K562 (cell line): ENCODE results near the gene NLRP4. TPM values are rescaled to one million over a fixed set of nuclear protein-coding genes. Genes with fewer than 3 reads are reported as not detected.

Experiments
- ATAC-seq: fragments of 200-7000 bp; cut with Tn5 transposase; 3 replicates; pipeline ENCODE4 v1.9.1; 2020; ENCODE audit warnings: moderate library complexity
- BruUV-seq: library from RNA; stranded (reverse); fragments of 400-500 nt; replicated peaks from 2 replicates; lab custom pipeline; 2021; lab: Mats Ljungman, UMichigan
- CTCF ChIA-PET: fragments of 300-600 bp; formaldehyde crosslinking; extraction: SDS; loops from one replicate; lab custom pipeline; 2021; ENCODE audit warnings: low intra/inter-chr PET ratio; lab: Yijun Ruan, JAX
- POLR2A ChIA-PET: fragments of 300-600, 350-650 bp; sonication (Branson Sonifier 250); formaldehyde crosslinking; extraction: SDS; loops from one replicate; lab custom pipeline; 2021; ENCODE audit warnings: antibody characterized with exemption, inconsistent platforms; lab: Yijun Ruan, JAX
- DNase-seq, 4 experiments: peaks; one replicate each; pipeline versions ENCODE4 v3.0.0 to v3.0.0-alpha.2; 2011 to 2018; ENCODE audit warnings: low spot score in 3 of 4, mixed read lengths in 3 of 4; ENCODE audit errors: extremely low read depth in 1 of 4
- FAIRE-seq: peaks from 2 replicates; lab custom pipeline; 2011; peaks lifted over from hg19 to GRCh38; lab: Jason Lieb, UNC
- H2AFZ ChIP-seq: 2 replicates; pipeline ENCODE4 v1.6.0; 2011; ENCODE audit warnings: low read depth, low read length, control low read depth, inconsistent platforms
- H3K27ac ChIP-seq: fragments of 200-600 bp; 3 replicates; pipeline ENCODE4 v1.8.0; 2011; ENCODE audit warnings: low read depth, mild to moderate bottlenecking, control low read depth, inconsistent platforms, low read length, moderate library complexity, mixed read lengths; ENCODE audit errors: extremely low read depth
- H3K27me3 ChIP-seq, 2 experiments: fragments of 300-600 bp in 1 of 2; 2 replicates in 1 of 2; 3 replicates in 1 of 2; pipeline versions ENCODE4 v1.6.0 to v1.8.0; 2011; ENCODE audit warnings: inconsistent platforms in 2 of 2, low read length in 2 of 2, mild to moderate bottlenecking in 1 of 2, mixed read lengths in 1 of 2, moderate library complexity in 1 of 2; ENCODE audit not compliant: control insufficient read depth in 2 of 2, insufficient read depth in 2 of 2
- H3K36me3 ChIP-seq: fragments of 300-600 bp; 3 replicates; pipeline ENCODE4 v1.8.0; 2011; ENCODE audit warnings: mild to moderate bottlenecking, low read length, inconsistent platforms; ENCODE audit not compliant: control insufficient read depth, insufficient read depth
- H3K4me1 ChIP-seq, 2 experiments: fragments of 200-600 bp in 1 of 2; replicated peaks in 1 of 2; 2 replicates in 1 of 2; 3 replicates in 1 of 2; pipeline versions ENCODE4 v1.5.1 to v1.8.0; 2011; ENCODE audit warnings: inconsistent platforms in 2 of 2, low read length in 2 of 2, mild to moderate bottlenecking in 1 of 2, mixed read lengths in 1 of 2, moderate library complexity in 1 of 2; ENCODE audit not compliant: control insufficient read depth in 2 of 2, insufficient read depth in 2 of 2
- H3K4me2 ChIP-seq: 2 replicates; pipeline ENCODE4 v1.6.1; 2011; ENCODE audit warnings: low read length, control low read depth, inconsistent platforms, mixed read lengths; ENCODE audit not compliant: insufficient read depth
- H3K4me3 ChIP-seq: fragments of 200-600 bp; sonication (generic), shearing (Covaris generic); 2 replicates; pipeline ENCODE4 v1.5.1; 2016; ENCODE audit warnings: control low read depth, inconsistent platforms
- H3K79me2 ChIP-seq: fragments of 200-600 bp; 3 replicates; pipeline ENCODE4 v1.8.0; 2011; ENCODE audit warnings: low read length, inconsistent platforms; ENCODE audit not compliant: control insufficient read depth, insufficient read depth
- H3K9ac ChIP-seq, 2 experiments: 2 replicates each; pipeline versions ENCODE4 v1.6.0 to v1.6.1; 2011; ENCODE audit warnings: low read depth in 2 of 2, low read length in 2 of 2, control low read depth in 1 of 2, inconsistent platforms in 1 of 2, mild to moderate bottlenecking in 1 of 2, mixed read lengths in 1 of 2; ENCODE audit not compliant: insufficient read depth in 1 of 2
- H3K9me1 ChIP-seq: one replicate; pipeline ENCODE4 v1.6.0; 2011; ENCODE audit warnings: inconsistent platforms, mild to moderate bottlenecking, low read length, moderate library complexity; ENCODE audit not compliant: control insufficient read depth, insufficient read depth
- H3K9me3 ChIP-seq: replicated peaks from 2 replicates; pipeline ENCODE4 v1.5.1; 2011; ENCODE audit warnings: low read depth, low read length, inconsistent platforms; ENCODE audit not compliant: control insufficient read depth, insufficient read depth
- H4K20me1 ChIP-seq: replicated peaks from 2 replicates; pipeline ENCODE4 v1.6.1; 2011; ENCODE audit warnings: low read length, inconsistent platforms, mixed read lengths; ENCODE audit not compliant: control insufficient read depth, insufficient read depth
- CBX5 ChIP-seq: IDR thresholded peaks from 2 replicates; pipeline ENCODE4 v1.6.1; 2014; ENCODE audit warnings: low read depth, borderline replicate concordance
- IFI16 ChIP-seq: fragments of 250-450 bp; sonication (Bioruptor Pico); IDR thresholded peaks from 2 replicates; pipeline ENCODE4 v2.1.2; 2022; ENCODE audit warnings: mild to moderate bottlenecking, inconsistent platforms
- NR4A1 ChIP-seq, 2 experiments: fragments of 250-450 bp in 1 of 2; fragments of 450-650 bp in 1 of 2; sonication (Bioruptor Pico) in 1 of 2; IDR thresholded peaks; 2 replicates each; pipeline versions ENCODE4 v1.4.0 to v1.6.1; 2016 to 2020; ENCODE audit warnings: mild to moderate bottlenecking in 2 of 2, missing compliant biosample characterization in 1 of 2, missing genetic modification characterization in 1 of 2, moderate library complexity in 1 of 2
- PTRF ChIP-seq: fragments of 450-650 bp; IDR thresholded peaks from 2 replicates; pipeline ENCODE4 v1.6.1; 2016; ENCODE audit warnings: mild to moderate bottlenecking, missing genetic modification characterization, missing compliant biosample characterization
- SOX6 ChIP-seq: fragments of 450-650 bp; IDR thresholded peaks from 2 replicates; pipeline ENCODE4 v1.6.1; 2014; ENCODE audit warnings: mild to moderate bottlenecking
- SRSF7 ChIP-seq: fragments of 200-400 bp; formaldehyde crosslinking; optimal IDR thresholded peaks from 2 replicates; pipeline ENCODE3; 2017; ENCODE audit warnings: mild to moderate bottlenecking, low read depth, low read length
- WGBS: fragments of 100-300 bp; shearing (Covaris generic); methylation state at CpG from one replicate; pipeline ENCODE4 v1.1.6; 2016; ENCODE audit warnings: low coverage, mixed read lengths; ENCODE audit not compliant: insufficient coverage; ENCODE audit errors: missing lambda C conversion rate; 5-methylcytosine and 5-hydroxymethylcytosine counted together
- in situ Hi-C: fragments of 300-500 bp; cut with MboI; formaldehyde crosslinking; loops from 4 replicates; pipeline ENCODE4 v1.15.0; 2018; ENCODE audit warnings: inconsistent platforms, mixed read lengths
- intact Hi-C: fragments of 100-400 bp; cut with micrococcal nuclease; formaldehyde crosslinking; loops from 2 replicates; pipeline ENCODE4 v1.14.2; 2022
- polyA plus RNA-seq, 8 experiments: library from polyadenylated mRNA; depleted of rRNA in 4 of 8; stranded (reverse) in 5 of 8; unstranded in 3 of 8; fragments of >200 nt; fragmentation: Nextera tagmentation in 2 of 8; fragmentation: Illumina TruSeq in 1 of 8; extraction: Ambion mirVana in 2 of 8; extraction: Trizol in 1 of 8; gene quantifications; 2 replicates each; pipeline versions ENCODE4 v1.2.1 to v1.2.3, GENCODE V29; 2011 to 2014; ENCODE audit warnings: inconsistent platforms in 1 of 8, missing spikeins in 1 of 8
- total RNA-seq, 7 experiments: library from RNA; depleted of rRNA in 6 of 7; stranded (reverse); fragments of >200 nt in 6 of 7; fragmentation: Illumina TruSeq in 2 of 7; extraction: Trizol in 2 of 7; gene quantifications; 2 replicates each; pipeline versions ENCODE4 v1.2.1 to v1.2.3, GENCODE V29; 2011 to 2021; ENCODE audit warnings: low replicate concordance in 1 of 7
- TF ChIP-seq, protein P1 (sequence below): sonication (generic); formaldehyde crosslinking; IDR thresholded peaks from 2 replicates; pipeline ENCODE4 v1.8.0; 2023; ENCODE audit warnings: mild to moderate bottlenecking, missing genetic modification reagents

Gene NLRP4
- total and polyA plus RNA-seq, 9 of the 15 experiments (the other 6 are each of a cell fraction or from before 2014, with no cell fraction given) = 0.03 to 0.14 (median 0.05) TPM; not detected in 3

DNA sequence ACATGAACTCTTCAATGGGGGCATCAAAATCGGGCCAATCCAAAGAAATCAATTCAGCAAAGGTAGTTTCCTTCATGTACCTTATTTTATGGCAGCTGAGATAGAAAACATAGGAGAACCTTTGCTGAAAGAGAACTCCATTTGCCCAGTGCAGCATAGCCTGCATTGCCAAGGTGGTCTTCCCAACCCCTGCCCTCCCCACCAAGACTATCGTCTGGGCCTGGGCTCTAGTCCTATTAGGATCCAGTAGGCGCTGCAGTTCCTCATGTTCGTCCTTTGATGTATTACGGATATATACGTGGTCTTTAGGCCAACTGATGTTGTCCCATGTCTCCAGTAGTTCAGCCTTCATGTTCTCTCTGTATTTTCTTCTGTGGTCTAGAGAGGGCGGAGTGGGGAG lies 76.6 kb downstream of the NLRP4 start:
- TF ChIP-seq SOX6 = no peak
- TF ChIP-seq CBX5 = no peak
- TF ChIP-seq NR4A1 (CRISPR knock-in tag; IDR thresholded peaks at IDR 0.05) = no peak
- no peak for TF ChIP-seq NR4A1 (tag; IDR thresholded peaks at IDR 0.05)
- no peak for TF ChIP-seq PTRF (tag)
- TF ChIP-seq, protein P1, sequence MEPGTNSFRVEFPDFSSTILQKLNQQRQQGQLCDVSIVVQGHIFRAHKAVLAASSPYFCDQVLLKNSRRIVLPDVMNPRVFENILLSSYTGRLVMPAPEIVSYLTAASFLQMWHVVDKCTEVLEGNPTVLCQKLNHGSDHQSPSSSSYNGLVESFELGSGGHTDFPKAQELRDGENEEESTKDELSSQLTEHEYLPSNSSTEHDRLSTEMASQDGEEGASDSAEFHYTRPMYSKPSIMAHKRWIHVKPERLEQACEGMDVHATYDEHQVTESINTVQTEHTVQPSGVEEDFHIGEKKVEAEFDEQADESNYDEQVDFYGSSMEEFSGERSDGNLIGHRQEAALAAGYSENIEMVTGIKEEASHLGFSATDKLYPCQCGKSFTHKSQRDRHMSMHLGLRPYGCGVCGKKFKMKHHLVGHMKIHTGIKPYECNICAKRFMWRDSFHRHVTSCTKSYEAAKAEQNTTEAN (CRISPR knock-in tag) = no peak
- TF ChIP-seq SRSF7 = no peak
- TF ChIP-seq IFI16 (CRISPR knock-in tag) = no peak
- TF ChIP-seq, all 486 proteins: peak for 0
- Histone ChIP-seq H3K9me3 (no peaks in the 10 kb centered on the region), H3K27ac (no peak overlapping the region), H4K20me1 (no peaks in the 10 kb centered on the region), H3K36me3 (no peaks in the 10 kb centered on the region), H3K9ac (no peak overlapping the region), H3K4me2 (no peak overlapping the region), H3K79me2 (no peaks in the 10 kb centered on the region), H2AFZ (no peak overlapping the region), H3K4me3 (no peak overlapping the region), H3K27me3 (no peaks in the 10 kb centered on the region), H3K4me1 (no peaks in the 10 kb centered on the region), H3K9me1 (no peaks in the 10 kb centered on the region)
- in situ Hi-C loops (no loop called here), intact Hi-C loops (no loop called here)
- FAIRE-seq (no peak), DNase-seq (no peak), ATAC-seq (no peak)
- ChIA-PET CTCF (no interaction called here), POLR2A (no interaction called here)
- BruUV-seq = no TSS peak
- WGBS = 0% methylated on average over 7 of the region's 7 CpGs
